GM21360 (cell line): ENCODE results near the gene TPK1.
A peak's percentile ranks its signal among the peaks of the same experiment; 100 is the strongest.
"Not testable (repeated sequence)": the region's sequence is repeated elsewhere in the genome, so short reads cannot be mapped to it uniquely, and the experiment has no call there.

ENCODE experiments used
- ATAC-seq: cut with Tn5 transposase; IDR thresholded peaks from one replicate; pipeline ENCODE4 v1.9.1; 2021; ENCODE audit warnings: mild to moderate bottlenecking, moderate library complexity; ENCODE audit not compliant: unreplicated experiment

Gene TPK1

DNA sequence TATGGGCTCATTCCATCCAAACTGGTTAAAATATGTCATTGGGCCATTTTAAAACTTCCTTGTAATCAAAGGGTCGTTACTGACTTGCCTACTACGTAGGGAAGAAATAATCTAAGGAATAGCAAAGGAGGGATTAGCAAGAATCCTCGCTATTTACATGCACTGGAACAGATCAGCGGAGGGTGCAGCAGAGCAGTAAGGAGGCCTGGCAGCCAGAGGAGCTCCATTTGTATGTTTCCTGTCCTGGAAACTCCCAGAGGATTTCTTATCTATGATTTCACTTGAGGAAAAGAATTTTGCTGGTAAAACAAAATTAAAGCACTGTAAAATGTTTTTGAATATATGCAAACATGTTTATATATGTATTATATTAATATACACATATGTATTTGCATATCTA, 107.3 kb downstream of the TPK1 start:
- ATAC-seq, result no peak

DNA sequence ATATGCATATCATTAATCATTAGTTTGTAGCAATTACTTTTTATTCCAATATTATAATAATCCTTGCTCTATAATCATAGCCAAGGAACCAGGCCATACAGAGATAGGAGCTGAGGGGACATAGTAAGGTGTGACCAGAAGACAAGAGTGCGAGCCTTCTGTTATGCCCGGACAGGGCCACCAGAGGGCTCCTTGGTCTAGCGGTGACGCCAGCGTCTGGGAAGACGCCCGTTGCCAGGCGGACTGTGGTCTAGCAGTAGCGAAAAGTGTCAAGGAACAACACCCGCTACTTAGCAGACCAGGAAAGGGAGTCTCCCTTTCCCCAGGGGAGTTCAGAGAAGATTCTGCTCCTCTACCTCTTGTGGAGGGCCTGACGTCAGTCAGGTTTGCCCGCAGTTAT, 109.0 kb downstream of the TPK1 start:
- not testable (repeated sequence) for ATAC-seq

DNA sequence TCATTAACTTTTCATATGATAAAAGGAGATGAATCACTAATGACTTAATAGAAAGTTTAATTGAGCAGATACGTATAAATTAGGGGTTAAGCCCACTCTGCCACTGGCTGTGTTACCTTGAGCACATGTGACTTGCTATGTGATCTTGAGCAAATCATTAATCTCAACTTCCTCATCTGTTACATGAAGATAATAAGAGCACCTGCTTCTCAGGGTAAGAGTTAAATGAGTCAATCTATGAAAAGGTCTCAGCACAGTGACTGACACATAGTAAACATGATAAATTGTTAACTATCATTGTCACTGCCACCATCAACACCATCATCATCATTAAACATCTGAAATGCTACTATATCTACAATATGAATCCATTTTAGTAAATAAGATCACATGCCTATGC, 110.8 kb downstream of the TPK1 start:
- peak; percentile 75 for ATAC-seq

DNA sequence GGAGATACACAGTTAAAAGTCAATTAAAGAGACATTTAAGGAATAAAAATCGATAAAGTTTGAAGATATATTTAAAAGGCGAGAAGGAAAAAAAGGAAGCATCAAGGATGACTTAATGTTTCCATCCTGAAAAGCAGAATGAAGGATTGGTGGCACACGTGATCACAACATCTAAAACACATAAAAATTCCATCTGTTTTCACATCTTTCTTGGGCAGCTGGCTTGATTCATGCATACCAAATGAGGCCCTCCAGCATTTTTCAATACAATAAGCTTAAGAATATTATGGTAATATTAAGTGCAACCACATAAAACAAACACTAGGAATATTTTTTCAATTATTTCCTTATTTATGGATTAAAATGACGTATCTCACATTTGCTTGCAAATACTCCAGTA, 112.6 kb downstream of the TPK1 start:
- ATAC-seq, result no peak

DNA sequence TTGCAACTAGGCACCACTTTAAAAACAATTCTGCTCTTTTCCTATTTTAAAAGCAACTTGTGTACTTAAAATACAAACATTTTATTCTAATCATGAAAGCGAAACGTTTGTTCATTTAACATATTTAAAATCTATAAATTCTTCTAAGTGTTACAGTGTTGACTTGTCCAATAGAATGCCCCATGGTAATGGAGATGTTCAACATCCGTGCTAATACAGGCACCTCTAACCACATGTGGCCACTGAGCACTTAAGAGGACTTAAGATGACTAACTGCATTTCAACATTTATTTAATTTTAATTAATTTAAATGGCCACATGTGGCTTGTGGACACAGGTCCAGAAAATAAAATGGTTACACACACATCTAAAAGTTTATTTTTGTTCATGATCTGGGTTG, 115.1 kb downstream of the TPK1 start:
- ATAC-seq, result no peak

DNA sequence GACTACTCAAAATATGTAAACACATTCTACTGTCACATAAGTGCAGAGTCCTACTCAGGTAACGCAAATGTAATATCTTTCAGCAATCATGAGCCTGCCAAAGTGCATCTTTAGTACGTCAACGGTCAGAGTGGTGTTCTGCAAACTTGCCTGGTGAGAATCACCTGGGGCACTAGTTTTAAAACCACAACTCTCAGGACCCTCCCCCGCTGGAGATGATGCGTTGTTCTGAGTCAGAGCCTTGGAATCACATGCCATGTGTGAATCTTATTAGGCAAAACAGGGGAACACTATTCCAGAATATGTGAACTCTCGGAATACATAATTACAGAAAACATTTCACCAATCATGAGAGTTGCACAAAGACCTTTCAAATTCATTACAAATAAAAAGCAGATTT, 115.7 kb downstream of the TPK1 start:
- ATAC-seq, result no peak

DNA sequence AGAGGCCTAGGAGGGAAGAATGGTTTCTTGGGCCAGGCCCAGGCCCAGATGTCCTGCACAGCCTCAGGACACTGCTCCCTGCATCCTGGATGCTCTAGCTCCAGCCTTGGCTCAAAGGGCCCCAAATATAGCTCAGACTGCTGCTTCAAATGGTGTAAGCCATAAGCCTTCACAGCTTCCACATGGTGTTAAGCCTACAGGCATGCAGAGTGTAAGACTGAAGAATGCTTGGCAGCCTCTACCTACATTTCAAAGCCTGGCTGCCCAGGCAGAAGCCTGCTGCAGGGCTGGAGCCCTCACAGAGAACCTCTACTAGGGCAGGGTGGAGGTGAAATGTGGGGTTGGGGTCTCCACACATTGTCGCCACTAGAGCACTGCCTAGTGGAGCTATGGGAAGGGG, 118.1 kb downstream of the TPK1 start:
- ATAC-seq, result no peak

DNA sequence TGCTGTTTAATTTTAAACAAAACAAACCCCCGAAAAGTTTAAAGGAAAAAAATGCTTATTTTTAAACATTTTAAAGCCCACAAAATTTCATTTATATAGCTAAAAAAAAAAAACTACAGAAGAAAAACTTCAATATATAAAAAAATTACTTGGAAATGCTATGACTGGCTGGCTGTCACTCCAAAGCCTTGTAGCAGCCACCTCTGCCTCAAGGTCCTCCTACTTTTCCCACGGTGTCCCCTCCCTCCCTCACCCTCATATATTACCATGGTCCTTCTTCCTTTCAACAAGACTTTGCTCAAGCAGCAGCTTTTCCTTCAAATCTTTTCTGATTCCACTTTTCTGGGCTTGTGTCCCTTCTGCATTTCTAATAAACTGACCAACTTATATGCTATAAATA, 122.0 kb downstream of the TPK1 start:
- ATAC-seq, result peak; percentile 66

DNA sequence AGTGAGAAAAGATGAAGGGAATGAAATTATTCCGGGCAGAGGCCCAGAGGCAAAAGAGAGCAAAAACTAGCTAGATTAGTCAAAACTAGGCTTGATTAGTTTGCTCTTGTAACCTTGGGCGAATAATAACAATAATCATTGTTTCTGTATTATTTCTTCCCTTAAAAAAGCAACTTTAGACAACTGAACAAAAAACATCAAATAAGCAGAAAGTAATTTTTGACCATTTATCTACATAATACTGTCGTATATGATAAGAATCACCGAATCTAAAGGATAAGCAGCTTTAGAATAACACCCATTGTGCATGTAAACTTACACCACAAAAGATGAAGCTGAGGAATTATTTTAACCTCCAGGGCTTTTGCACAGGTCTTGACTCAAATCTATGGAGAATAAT, 125.1 kb downstream of the TPK1 start:
- ATAC-seq, result no peak

DNA sequence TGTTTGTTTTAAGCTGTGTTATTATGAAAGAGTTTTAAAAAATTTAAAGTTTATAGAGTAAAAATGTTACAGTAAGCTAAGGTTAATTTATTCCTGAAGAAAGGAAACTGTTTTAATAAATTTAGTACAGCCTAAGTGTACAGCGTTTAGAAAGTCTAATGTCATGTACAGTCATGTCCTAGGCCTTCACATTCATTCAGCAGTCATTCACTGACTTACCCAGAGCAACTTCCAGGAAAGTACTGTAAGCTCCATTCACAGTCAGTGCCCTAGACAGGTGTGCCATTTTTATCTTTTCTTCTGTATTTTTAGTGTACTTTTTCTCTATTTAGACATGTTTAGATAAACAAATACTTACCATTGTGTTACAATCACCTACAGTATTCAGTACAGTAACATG, 126.8 kb downstream of the TPK1 start:
- no peak for ATAC-seq

DNA sequence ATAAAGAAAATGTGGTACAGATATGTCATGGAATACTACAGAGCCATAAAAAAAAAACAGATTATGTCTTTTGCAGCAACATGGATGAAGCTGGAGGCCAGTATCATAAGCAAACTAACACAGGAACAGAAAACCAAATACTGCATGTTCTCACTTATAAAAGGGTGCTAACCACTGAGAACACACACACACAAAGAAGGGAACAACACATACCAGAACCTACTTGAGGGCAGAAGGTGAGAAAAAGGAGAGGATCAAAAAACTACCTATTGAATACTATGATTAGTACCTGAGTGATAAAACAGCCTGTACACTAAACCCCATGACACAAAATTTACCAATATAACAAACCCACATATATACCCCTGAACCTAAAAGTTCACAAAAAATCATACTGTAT, 144.6 kb downstream of the TPK1 start:
- ATAC-seq, result no peak

DNA sequence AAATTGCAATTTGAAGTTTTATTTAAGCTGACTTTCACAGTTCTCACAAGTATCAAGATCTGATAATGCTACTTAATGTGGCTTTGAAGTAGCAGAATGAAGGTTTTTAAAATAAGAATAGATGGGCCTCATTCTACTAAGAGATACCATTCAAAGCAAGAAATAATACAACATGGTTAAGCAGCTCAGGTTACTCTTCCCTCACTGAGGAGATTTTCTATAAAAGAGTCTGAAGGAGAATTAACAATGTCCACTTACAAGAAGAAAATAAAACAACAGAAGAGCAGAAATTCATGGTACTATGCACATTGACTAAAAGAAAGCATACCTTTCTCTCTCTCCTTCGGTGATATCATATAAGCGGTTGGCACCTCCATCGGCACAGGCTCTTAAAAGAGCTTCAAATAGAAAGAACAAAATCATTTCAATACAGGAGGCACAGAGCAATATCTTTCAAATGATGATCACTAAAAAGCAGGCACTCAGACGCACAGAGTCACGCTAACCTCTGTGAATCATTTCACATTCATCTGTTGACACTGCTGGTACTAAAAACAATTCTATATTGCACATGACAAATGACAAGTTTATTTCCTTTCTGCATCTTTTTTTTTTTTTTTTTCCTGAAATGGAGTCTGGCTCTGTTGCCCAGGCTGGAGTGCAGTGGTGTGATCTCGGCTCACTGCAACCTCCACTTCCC, 153.1 kb downstream of the TPK1 start:
- no peak for ATAC-seq

DNA sequence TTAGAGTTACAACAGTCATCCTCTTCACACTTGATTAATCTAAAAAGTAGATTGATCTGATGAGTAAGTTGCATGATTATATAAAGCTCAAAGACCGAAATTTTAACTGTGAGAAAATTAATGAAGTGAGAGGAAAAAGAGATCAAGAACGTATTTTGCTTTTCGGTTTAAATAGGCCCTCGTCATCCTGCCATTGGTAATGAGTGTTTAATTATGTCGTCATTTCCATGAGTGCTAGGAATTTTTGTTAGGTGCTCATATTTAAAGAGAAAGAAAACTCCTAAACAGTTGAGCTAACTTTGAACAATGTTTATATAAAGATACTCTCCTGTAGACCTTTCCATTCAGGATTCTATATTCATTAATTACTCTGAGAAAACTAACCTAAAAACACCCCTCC, 159.4 kb downstream of the TPK1 start:
- ATAC-seq, result no peak

DNA sequence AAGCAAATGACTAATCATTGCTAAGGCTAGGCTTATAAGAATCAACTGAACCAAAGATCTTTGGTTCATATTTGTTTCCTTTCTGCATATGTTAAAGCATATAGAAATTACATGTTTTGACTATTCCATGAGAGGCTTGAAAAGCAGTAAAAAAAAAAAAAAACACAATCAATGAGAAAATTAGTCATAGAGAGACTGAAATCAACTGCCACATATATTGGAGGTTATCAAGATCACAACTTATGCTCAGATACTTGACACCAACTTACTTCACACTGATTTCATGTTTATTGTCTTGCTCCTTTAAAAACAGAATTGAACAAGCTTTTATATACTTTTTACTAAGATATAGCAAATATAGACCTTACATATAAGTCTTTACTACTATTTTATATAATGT, 161.3 kb downstream of the TPK1 start:
- ATAC-seq, result no peak

DNA sequence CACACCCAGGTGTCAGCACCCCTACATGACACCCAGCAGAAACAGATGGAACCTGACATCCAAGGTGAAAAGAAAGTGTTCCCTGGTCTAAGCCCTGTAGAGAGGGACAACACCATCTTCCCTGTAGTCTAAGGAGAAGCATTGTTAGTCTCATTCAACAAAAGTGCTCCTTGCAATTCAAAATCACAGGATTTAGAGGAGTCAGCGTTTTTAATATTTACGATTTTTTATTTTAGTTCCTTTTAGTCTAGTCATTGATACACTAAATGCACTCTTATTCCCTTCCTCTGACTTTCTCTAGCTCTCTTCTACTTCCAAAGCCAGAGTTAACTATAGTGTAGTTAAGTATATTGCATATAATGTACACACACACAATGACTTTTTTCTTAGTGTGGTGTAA, 163.0 kb downstream of the TPK1 start:
- ATAC-seq, result no peak

DNA sequence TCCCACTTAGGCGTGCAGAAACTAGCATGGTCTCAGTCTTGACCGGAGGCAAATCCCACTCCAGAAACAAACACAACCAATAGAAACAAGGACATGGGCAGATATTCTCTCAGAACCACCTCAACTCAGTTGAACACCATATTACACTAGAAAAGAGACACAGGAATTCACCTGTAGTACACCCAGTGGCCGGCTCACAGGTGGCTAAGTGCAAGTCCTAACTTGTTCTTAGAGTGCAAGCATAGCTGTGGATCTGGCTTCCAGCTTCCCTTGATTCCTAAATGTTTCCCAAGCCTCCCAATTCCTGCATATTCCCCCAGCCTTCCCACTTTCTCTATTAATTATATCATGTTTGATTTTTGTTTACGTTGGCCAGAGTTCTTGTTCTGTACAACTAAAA, 164.4 kb downstream of the TPK1 start:
- ATAC-seq, result no peak

DNA sequence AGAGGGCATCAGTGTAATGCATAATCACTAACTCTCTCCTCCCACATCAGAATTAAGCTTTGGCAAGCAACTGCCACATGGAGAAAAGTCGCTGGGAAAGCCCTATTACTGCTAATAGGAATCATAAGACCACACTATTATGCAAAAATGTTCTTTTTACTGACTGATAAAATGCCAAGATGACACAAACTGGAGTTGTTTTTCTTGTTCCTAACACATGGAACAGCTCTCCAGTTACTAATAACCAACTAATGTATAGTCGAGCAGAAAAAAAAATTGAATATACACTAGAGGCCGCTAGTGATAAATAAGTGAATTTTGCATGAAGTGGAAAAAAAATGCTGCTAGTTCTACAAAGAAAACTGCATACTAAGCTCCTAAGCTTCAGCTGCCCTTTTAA, 165.6 kb downstream of the TPK1 start:
- ATAC-seq, result no peak

DNA sequence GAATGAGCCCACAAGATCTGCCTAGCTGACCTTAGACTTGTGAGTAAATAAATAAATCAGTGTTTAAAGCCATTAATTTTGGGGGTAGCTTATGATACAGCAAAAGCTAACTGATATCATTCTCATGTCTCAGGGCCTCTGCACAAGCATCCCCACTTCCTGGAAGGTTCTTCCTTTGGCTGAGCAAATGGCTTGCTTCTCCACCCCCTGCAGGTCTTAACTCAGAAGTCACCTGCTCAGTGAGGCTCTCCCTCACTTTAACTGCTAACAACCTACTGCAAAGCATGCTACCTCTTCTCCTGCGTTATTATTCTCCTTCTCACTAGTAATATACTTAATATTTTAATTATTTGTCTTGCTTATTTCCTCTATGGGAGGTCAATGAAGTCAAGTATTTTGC, 167.3 kb downstream of the TPK1 start:
- no peak for ATAC-seq

DNA sequence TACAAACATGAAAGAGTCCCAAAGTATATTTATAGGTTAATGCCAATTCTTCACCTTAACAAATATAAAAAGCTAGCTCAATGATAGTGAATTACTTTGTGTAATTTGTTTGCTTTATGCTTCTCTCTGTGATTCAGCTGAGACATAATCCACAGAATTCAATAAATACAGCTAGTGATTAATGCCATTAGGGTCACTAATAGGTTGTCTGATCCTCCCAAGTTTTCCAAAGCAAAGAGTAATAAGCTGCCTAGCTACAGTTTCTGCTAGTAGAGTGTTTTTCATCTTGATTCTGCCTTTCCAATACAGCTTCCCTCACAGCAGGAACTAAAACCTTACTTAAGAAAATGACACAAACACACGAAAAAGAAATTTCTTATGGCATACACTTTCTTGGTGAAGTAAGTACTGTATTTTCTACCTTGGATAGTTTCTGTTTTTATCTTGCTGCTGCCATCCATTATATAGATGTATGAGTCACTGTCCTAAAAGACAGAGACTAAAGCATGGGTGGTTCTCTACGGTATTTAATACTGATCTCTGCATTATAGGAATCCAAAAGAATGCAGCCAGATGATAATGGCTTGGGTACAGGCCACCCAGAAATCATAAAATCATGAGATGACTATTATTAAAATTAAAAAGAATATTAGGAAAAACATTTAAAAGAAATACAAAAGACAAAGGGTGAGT, 170.0 kb downstream of the TPK1 start:
- no peak for ATAC-seq

DNA sequence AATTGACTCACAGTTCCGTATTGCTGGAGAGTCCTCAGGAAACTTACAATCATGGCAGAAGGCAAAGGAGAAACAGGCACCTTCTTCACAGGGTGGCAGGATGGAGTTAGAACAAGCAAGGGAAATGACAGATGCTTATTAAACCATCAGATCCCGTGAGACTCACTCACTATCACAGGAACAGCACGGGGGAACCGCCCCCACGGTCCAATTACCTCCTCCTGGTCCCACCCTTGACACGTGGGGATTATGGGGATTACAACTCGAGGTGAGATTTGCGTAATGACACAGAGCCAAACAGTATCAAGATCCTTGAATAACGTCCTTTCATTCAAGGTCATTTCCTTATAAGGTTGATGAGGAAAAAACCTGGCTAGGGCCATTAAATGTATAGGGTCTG, 176.6 kb downstream of the TPK1 start:
- no peak for ATAC-seq

DNA sequence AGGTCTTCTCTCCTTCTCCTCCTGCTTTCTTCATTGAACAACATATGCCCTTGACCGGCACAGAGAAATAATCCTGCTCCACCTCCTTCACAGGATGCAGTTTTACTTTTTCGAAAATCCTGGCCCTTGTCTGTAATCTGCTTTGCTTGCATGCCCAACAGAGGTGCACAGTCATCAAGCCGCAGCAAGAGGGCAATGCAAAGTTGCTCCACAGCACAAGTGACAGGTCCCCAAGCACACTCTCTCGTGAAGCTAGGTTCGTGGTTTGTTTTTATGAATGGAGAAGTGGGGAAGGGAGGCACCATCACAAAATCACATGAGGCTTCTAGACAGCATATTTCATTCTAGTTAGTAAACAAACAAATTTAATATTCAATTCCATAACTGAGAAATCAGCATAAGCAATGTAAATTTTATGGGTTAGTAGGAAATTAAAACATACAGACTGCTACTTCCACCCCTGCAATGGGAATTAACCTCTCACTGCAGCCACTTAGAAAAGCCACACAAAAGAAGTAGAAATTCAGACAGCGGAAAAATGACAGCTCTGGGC, 178.8 kb downstream of the TPK1 start:
- ATAC-seq, result no peak

DNA sequence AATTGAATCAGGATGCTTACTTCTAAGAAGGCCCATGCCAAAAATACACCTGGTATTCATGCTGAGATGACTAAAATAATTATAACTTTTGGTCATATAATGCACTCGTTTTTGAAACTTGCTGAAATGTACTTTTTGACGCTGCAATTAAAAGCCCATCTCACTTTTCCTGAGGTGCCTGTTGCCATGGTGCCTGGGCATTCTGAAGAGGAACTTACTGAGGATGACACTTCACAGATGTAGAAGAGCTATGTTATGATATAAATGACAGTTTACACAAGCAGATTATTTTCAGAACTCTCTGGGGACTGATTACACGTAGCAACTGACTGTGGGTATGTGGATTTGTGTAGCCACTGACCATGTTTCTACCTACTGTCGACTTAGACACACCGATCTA, 182.4 kb downstream of the TPK1 start:
- no peak for ATAC-seq

DNA sequence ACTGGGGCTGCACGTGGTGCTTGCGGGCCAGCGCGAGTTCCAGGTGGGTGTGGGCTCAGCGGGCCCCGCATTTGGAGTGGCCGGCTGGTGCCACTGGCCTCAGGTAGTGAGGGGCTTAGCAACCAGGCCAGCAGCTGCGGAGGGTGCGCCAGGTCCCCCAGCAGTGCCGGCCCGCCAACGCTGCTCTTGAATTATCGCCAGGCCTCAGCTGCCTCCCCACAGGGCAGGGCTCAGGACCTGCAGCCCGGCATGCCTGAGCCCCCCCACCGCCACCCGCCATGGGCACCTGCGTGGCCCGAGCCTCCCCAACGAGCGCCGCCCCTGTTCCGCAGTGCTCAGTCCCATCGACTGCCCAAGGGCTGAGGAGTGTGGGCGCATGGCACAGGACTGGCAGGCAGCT, 185.4 kb downstream of the TPK1 start:
- ATAC-seq, result no peak
